ENCODE measurements around the gene KRT9.

DNA sequence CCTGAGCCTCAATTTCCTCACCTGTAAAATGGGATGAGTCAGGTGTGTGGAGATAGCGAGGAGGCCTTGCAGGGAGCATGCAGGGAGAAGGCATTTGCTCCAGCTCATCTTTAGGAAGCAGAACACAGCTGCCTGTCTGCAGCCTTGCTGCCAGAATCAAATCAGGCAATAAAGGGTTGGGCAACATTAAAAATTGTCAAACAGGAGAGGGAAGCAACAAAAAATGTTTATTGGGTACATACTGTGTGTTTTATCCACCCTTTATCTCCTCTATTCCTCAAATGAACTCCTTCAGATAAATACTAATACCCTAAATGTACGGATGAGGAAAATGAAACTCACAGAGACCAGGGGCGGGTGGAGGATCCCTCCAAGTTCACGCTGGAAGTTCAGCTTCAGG, 28.5 kb upstream of the KRT9 start:
- no peak for TF ChIP-seq POLR2A (IDR thresholded peaks at IDR 0.05)
- TF ChIP-seq, protein P1, sequence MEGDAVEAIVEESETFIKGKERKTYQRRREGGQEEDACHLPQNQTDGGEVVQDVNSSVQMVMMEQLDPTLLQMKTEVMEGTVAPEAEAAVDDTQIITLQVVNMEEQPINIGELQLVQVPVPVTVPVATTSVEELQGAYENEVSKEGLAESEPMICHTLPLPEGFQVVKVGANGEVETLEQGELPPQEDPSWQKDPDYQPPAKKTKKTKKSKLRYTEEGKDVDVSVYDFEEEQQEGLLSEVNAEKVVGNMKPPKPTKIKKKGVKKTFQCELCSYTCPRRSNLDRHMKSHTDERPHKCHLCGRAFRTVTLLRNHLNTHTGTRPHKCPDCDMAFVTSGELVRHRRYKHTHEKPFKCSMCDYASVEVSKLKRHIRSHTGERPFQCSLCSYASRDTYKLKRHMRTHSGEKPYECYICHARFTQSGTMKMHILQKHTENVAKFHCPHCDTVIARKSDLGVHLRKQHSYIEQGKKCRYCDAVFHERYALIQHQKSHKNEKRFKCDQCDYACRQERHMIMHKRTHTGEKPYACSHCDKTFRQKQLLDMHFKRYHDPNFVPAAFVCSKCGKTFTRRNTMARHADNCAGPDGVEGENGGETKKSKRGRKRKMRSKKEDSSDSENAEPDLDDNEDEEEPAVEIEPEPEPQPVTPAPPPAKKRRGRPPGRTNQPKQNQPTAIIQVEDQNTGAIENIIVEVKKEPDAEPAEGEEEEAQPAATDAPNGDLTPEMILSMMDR (IDR thresholded peaks at IDR 0.05) = no peak

Data from uterus (tissue), 2 donors.